ENCODE results near the gene EDC4. TPM values are rescaled to one million over a fixed set of nuclear protein-coding genes. Genes with fewer than 3 reads are reported as not detected.
A peak's percentile ranks its signal among the peaks of the same experiment; 100 is the strongest.

Gene EDC4, protein sequence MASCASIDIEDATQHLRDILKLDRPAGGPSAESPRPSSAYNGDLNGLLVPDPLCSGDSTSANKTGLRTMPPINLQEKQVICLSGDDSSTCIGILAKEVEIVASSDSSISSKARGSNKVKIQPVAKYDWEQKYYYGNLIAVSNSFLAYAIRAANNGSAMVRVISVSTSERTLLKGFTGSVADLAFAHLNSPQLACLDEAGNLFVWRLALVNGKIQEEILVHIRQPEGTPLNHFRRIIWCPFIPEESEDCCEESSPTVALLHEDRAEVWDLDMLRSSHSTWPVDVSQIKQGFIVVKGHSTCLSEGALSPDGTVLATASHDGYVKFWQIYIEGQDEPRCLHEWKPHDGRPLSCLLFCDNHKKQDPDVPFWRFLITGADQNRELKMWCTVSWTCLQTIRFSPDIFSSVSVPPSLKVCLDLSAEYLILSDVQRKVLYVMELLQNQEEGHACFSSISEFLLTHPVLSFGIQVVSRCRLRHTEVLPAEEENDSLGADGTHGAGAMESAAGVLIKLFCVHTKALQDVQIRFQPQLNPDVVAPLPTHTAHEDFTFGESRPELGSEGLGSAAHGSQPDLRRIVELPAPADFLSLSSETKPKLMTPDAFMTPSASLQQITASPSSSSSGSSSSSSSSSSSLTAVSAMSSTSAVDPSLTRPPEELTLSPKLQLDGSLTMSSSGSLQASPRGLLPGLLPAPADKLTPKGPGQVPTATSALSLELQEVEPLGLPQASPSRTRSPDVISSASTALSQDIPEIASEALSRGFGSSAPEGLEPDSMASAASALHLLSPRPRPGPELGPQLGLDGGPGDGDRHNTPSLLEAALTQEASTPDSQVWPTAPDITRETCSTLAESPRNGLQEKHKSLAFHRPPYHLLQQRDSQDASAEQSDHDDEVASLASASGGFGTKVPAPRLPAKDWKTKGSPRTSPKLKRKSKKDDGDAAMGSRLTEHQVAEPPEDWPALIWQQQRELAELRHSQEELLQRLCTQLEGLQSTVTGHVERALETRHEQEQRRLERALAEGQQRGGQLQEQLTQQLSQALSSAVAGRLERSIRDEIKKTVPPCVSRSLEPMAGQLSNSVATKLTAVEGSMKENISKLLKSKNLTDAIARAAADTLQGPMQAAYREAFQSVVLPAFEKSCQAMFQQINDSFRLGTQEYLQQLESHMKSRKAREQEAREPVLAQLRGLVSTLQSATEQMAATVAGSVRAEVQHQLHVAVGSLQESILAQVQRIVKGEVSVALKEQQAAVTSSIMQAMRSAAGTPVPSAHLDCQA (N-terminal part only)
- 10 to 100 TPM; 58.6 to 96.5 TPM for total RNA-seq

GRCh38 chr16:67872631-67873434 lies at the start of gene EDC4:
TSS of gene EDC4 (plus strand) at chr16:67873052. CDS start at chr16:67873262, 210 bp downstream.
- peaks cover 14% of the 10 kb centered on the region for H3K4me1 ChIP-seq
- no peaks in the 10 kb centered on the region for H3K27me3 ChIP-seq
- H3K36me3 ChIP-seq: peaks cover 12% of the 10 kb centered on the region
- DNase-seq: peak; percentile 84
- H3K27ac ChIP-seq: peak within 1 kb of the TSS; percentile 71
- H3K9ac ChIP-seq (ENCODE audit: low read depth in 2 of 2, low read length in 2 of 2): peak within 1 kb of the TSS; percentile 93 to 97
- TF ChIP-seq, protein P1, sequence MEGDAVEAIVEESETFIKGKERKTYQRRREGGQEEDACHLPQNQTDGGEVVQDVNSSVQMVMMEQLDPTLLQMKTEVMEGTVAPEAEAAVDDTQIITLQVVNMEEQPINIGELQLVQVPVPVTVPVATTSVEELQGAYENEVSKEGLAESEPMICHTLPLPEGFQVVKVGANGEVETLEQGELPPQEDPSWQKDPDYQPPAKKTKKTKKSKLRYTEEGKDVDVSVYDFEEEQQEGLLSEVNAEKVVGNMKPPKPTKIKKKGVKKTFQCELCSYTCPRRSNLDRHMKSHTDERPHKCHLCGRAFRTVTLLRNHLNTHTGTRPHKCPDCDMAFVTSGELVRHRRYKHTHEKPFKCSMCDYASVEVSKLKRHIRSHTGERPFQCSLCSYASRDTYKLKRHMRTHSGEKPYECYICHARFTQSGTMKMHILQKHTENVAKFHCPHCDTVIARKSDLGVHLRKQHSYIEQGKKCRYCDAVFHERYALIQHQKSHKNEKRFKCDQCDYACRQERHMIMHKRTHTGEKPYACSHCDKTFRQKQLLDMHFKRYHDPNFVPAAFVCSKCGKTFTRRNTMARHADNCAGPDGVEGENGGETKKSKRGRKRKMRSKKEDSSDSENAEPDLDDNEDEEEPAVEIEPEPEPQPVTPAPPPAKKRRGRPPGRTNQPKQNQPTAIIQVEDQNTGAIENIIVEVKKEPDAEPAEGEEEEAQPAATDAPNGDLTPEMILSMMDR (IDR thresholded peaks at IDR 0.05): no peak
- intact Hi-C loops (cut with DNase I): no loop called here
- H3K4me3 ChIP-seq: peak within 1 kb of the TSS; percentile 100
- no peaks in the 10 kb centered on the region for H3K9me3 ChIP-seq

DNA sequence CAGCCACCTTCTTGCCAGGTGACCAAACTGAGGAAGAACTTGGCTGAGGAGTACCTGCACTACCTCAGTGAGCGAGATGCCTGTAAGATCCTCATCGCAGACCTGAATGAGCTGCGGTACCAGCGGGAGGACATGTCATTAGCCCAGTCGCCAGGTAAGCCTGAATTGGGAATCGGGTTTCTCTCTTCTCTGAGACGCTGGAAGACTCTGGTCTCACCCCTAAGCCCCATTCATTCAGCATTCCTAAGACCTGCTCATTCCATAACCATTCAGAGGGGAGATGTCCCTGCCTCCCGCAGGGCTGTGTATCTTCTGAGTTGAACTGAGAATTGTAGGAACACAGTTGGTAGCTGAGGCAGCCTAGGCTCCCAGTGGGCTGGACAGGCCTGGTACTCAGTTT lies 47.7 kb upstream of the EDC4 start:
- intact Hi-C loops (cut with DNase I): no loop called here
- Histone ChIP-seq H3K9me3 (no peaks in the 10 kb centered on the region), H3K4me3 (no peak overlapping the region), H3K27me3 (no peaks in the 10 kb centered on the region), H3K9ac (ENCODE audit: low read depth in 2 of 2, low read length in 2 of 2) (no peak overlapping the region), H3K36me3 (peaks cover 1% of the 10 kb centered on the region), H3K4me1 (no peaks in the 10 kb centered on the region), H3K27ac (no peak overlapping the region)
- TF ChIP-seq, protein P1 (IDR thresholded peaks at IDR 0.05): no peak
- no peak for DNase-seq

DNA sequence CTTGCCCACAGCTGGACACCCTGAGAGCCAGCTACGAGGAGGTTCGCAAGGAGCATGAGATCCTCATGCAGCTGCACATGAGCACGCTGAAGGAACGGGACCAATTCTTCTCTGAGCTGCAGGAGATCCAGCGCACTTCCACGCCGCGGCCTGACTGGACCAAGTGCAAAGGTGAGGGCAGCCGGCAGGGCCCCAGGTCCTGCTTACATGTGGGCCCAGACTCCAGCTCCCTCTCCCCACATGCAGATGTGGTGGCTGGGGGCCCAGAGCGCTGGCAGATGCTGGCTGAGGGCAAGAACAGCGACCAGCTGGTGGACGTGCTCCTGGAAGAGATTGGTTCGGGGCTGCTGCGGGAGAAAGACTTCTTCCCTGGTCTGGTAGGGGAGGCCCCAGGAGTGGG lies 46.9 kb upstream of the EDC4 start:
- intact Hi-C loops (cut with DNase I): no loop called here
- H3K4me3 ChIP-seq: no peak overlapping the region
- no peaks in the 10 kb centered on the region for H3K4me1 ChIP-seq
- H3K27ac ChIP-seq: no peak overlapping the region
- no peak for DNase-seq
- H3K36me3 ChIP-seq: peaks cover 6% of the 10 kb centered on the region
- TF ChIP-seq, protein P1 (IDR thresholded peaks at IDR 0.05): no peak
- no peak overlapping the region for H3K9ac ChIP-seq (ENCODE audit: low read depth in 2 of 2, low read length in 2 of 2)
- H3K27me3 ChIP-seq: no peaks in the 10 kb centered on the region
- H3K9me3 ChIP-seq: no peaks in the 10 kb centered on the region

- Histone ChIP-seq H3K4me3 (no peak overlapping the region), H3K27ac (no peak overlapping the region), H3K9me3 (no peaks in the 10 kb centered on the region), H3K27me3 (no peaks in the 10 kb centered on the region), H3K4me1 (no peaks in the 10 kb centered on the region), H3K9ac (ENCODE audit: low read depth in 2 of 2, low read length in 2 of 2) (no peak overlapping the region), H3K36me3 (peaks cover 14% of the 10 kb centered on the region)
- intact Hi-C loops (cut with DNase I): no loop called here
- TF ChIP-seq, protein P1 (IDR thresholded peaks at IDR 0.05): no peak
- DNase-seq: no peak
Measured at GRCh38 chr16:67828651-67829050, 44.2 kb upstream of the EDC4 start.

All from colonic mucosa (tissue), 4 donors.